ENCODE measurements around the gene SPEN.

Gene SPEN

DNA sequence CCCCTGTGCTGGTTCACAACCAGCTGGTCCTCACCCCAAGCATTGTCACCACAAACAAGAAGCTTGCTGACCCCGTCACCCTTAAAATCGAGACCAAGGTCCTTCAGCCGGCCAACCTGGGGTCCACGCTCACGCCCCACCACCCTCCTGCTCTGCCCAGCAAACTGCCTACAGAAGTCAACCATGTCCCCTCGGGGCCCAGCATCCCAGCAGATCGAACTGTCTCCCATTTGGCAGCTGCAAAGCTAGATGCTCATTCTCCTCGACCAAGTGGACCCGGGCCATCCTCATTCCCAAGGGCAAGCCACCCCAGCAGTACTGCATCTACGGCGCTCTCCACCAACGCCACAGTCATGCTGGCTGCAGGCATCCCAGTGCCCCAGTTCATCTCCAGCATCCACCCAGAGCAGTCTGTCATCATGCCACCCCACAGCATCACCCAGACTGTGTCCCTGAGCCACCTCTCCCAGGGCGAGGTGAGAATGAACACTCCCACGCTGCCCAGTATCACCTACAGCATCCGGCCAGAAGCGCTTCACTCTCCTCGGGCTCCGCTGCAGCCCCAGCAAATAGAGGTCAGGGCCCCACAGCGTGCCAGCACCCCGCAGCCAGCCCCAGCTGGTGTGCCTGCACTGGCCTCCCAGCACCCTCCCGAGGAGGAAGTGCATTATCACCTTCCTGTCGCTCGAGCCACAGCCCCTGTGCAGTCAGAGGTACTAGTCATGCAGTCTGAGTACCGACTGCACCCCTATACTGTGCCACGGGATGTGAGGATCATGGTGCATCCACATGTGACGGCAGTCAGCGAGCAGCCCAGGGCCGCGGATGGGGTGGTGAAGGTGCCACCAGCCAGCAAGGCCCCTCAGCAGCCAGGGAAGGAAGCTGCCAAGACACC lies 87.8 kb downstream of the SPEN start:
- DNase-seq (ENCODE audit: low spot score): no peak
- ChIA-PET CTCF (interaction anchor here (0.6 kb wide), 1 partner anchor 121 kb away, joined by 3 read pairs; no protein-coding TSS in a partner anchor), POLR2A (ENCODE audit: low non-redundant PET) (no interaction called here)
- TF ChIP-seq, protein P1, sequence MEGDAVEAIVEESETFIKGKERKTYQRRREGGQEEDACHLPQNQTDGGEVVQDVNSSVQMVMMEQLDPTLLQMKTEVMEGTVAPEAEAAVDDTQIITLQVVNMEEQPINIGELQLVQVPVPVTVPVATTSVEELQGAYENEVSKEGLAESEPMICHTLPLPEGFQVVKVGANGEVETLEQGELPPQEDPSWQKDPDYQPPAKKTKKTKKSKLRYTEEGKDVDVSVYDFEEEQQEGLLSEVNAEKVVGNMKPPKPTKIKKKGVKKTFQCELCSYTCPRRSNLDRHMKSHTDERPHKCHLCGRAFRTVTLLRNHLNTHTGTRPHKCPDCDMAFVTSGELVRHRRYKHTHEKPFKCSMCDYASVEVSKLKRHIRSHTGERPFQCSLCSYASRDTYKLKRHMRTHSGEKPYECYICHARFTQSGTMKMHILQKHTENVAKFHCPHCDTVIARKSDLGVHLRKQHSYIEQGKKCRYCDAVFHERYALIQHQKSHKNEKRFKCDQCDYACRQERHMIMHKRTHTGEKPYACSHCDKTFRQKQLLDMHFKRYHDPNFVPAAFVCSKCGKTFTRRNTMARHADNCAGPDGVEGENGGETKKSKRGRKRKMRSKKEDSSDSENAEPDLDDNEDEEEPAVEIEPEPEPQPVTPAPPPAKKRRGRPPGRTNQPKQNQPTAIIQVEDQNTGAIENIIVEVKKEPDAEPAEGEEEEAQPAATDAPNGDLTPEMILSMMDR (conservative IDR thresholded peaks at IDR 0.05; ENCODE audit: low read depth): no peak
- H3K27ac ChIP-seq: peak overlapping the region; percentile 75

DNA sequence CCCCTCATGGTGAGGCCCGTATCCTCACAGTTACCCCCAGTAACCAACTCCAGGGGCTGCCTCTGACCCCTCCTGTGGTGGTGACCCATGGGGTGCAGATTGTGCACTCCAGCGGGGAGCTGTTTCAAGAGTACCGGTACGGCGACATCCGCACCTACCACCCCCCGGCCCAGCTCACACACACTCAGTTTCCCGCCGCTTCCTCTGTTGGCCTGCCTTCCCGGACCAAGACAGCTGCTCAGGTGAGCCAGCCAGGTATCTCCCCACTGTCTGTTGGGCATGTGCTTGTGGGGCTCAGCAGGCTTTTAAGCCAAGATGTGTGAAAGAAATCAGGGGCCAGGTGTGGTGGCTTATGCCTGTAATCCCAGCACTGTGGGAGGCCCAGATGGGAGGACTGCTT lies 88.5 kb downstream of the SPEN start:
- ChIA-PET CTCF (interaction anchor here (0.6 kb wide), 2 partner anchors 85 to 120 kb away, joined by 3 to 4 read pairs; no protein-coding TSS in a partner anchor), POLR2A (ENCODE audit: low non-redundant PET) (no interaction called here)
- TF ChIP-seq, protein P1 (conservative IDR thresholded peaks at IDR 0.05; ENCODE audit: low read depth): no peak
- DNase-seq (ENCODE audit: low spot score): no peak
- peak overlapping the region; percentile 75 for H3K27ac ChIP-seq

DNA sequence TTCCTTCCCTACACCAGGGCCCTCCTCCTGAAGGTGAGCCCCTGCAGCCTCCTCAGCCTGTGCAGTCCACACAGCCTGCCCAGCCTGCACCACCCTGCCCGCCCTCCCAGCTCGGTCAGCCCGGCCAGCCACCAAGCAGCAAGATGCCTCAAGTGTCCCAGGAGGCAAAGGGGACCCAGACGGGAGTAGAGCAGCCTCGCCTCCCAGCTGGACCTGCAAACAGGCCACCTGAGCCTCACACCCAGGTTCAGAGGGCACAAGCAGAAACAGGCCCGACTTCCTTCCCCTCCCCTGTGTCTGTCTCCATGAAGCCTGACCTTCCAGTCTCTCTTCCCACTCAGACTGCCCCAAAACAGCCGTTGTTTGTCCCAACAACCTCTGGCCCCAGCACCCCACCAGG lies 89.6 kb downstream of the SPEN start:
- DNase-seq (ENCODE audit: low spot score): no peak
- TF ChIP-seq, protein P1 (conservative IDR thresholded peaks at IDR 0.05; ENCODE audit: low read depth): no peak
- POLR2A ChIA-PET (ENCODE audit: low non-redundant PET): no interaction called here
- peak overlapping the region; percentile 75 for H3K27ac ChIP-seq
- CTCF ChIA-PET: no interaction called here

DNA sequence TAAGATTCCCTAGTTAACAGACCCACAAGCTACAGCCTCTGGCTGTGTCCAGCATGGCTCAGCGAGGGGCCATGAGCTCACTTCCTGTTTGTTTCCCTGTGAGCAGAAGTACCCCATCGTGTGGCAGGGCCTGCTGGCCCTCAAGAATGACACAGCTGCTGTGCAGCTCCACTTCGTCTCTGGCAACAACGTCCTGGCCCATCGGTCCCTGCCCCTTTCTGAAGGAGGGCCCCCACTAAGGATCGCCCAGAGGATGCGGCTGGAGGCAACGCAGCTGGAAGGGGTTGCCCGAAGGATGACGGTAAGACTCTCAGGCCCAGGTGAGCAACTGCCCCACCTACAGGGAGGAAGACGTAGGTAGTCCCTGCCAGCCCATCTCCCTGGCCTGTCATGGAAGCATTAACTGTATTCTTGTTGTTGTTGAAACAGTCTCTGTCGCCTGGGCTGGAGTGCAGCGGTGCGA lies 90.2 kb downstream of the SPEN start:
- DNase-seq (ENCODE audit: low spot score): no peak
- peak overlapping the region; percentile 75 for H3K27ac ChIP-seq
- CTCF ChIA-PET: interaction anchor here (0.6 kb wide), 3 partner anchors 120 to 288 kb away, joined by 3 to 4 read pairs (median 3); no protein-coding TSS in a partner anchor
- TF ChIP-seq, protein P1 (conservative IDR thresholded peaks at IDR 0.05; ENCODE audit: low read depth): no peak
- POLR2A ChIA-PET (ENCODE audit: low non-redundant PET): no interaction called here

DNA sequence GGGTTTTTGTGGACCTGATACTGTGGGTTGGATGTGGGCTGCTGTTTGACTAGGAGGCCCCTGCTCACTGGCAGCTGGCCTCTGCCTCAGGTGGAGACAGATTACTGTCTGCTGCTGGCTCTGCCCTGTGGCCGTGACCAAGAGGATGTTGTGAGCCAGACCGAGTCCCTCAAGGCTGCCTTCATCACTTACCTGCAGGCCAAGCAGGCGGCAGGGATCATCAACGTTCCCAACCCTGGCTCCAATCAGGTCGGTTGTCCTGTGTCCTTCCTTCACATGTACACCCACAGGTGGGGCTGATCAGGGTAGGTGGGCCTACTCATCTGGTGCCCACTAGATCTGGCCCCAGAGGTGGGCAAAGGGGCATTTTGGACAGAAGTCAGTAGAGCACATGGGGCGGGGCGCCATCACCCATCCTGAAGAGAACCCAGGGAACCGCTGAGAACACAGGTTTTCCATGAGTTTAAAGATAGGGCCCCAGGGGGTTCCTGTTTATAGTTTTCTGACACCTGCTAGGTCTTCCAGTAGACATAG lies 91.2 kb downstream of the SPEN start:
- ChIA-PET POLR2A (ENCODE audit: low non-redundant PET) (no interaction called here), CTCF (interaction anchor here (0.6 kb wide), 3 partner anchors 121 to 287 kb away, joined by 3 to 4 read pairs (median 3); no protein-coding TSS in a partner anchor)
- H3K27ac ChIP-seq: peak overlapping the region; percentile 75

More for the DNA sequence above, 91.2 kb downstream of the SPEN start:
- no peak for DNase-seq (ENCODE audit: low spot score)
- TF ChIP-seq, protein P1 (conservative IDR thresholded peaks at IDR 0.05; ENCODE audit: low read depth): no peak

All from RWPE1 (cell line).